BLaER1 (cell line): ENCODE results near the gene CRISP1.

Experiments
- H3K27ac ChIP-seq: shearing (Covaris generic); formaldehyde crosslinking; 2 replicates; pipeline ENCODE4 v1.8.1; 2022
- H3K27me3 ChIP-seq: shearing (Covaris generic); formaldehyde crosslinking; 2 replicates; pipeline ENCODE4 v1.8.1; 2022
- H3K36me3 ChIP-seq: shearing (Covaris generic); formaldehyde crosslinking; 2 replicates; pipeline ENCODE4 v1.8.1; 2022
- H3K4me1 ChIP-seq: shearing (Covaris generic); formaldehyde crosslinking; 2 replicates; pipeline ENCODE4 v1.8.1; 2022
- H3K4me2 ChIP-seq: shearing (Covaris generic); formaldehyde crosslinking; 2 replicates; pipeline ENCODE4 v1.8.1; 2022
- H3K4me3 ChIP-seq: shearing (Covaris generic); formaldehyde crosslinking; 2 replicates; pipeline ENCODE4 v1.8.1; 2022
- H3K9ac ChIP-seq: shearing (Covaris generic); formaldehyde crosslinking; 2 replicates; pipeline ENCODE4 v1.8.1; 2022
- H3K9me3 ChIP-seq: shearing (Covaris generic); formaldehyde crosslinking; 2 replicates; pipeline ENCODE4 v1.8.1; 2022
- H4K20me1 ChIP-seq: shearing (Covaris generic); formaldehyde crosslinking; 2 replicates; pipeline ENCODE4 v1.8.1; 2022
- Cebpa-rat ChIP-seq: shearing (Covaris generic); IDR thresholded peaks from 2 replicates; pipeline ENCODE4 v1.8.1; 2022

The CRISP1 gene

DNA sequence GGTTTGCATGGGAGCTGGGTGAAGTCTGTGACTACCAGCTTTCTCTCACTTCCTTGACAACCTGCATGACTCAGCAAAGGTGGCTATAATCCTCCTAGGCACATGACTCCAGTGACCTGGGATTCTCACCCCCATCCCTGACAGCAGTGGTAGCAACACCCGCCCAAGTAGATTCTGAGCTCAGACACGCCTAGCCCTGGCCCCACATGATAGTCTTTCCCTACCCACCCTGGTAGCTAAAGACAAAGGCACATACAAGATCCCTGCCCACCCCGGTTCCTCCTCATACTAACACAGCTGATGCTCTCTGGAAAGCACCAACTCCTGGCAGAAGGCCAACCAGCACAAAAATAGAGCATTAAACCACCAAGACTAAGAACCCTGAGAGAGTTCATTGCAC is 25.9 kb upstream of the CRISP1 start:
- Histone ChIP-seq H3K4me1 (peaks cover 23% of the 10 kb centered on the region), H3K4me3 (no peak overlapping the region), H4K20me1 (no peaks in the 10 kb centered on the region), H3K9ac (no peak overlapping the region), H3K36me3 (no peaks in the 10 kb centered on the region), H3K27me3 (0 out of 2 replicates have a peak, but pooled peaks cover 4% of the 10 kb centered on the region), H3K4me2 (peak overlapping the region; percentile 61), H3K9me3 (peaks cover 10% of the 10 kb centered on the region), H3K27ac (no peak overlapping the region)
- TF ChIP-seq Cebpa-rat, result no peak

DNA sequence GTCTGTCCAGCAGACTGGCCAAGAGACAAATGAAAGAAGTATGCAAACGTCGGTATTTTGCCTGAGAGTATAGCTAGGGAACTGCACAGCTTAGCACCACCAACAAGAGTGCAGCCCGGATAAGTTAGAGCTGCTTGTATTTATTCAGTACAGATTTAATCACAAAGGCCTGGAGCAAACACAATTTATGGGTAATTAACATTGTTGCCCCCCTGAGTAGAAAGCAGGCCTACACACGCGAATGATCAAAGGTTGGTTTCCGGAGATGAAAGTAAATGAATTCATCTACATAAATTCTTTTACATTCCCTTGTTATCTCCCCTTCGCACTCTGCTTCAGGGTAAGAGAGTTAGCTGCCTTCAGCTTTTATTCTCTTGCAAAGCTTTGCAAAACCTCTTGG is 24.7 kb upstream of the CRISP1 start:
- H3K9me3 ChIP-seq, result peaks cover 10% of the 10 kb centered on the region
- TF ChIP-seq Cebpa-rat, result no peak
- no peak overlapping the region for H3K9ac ChIP-seq
- H3K36me3 ChIP-seq, result no peaks in the 10 kb centered on the region
- H4K20me1 ChIP-seq, result no peaks in the 10 kb centered on the region
- H3K4me2 ChIP-seq, result no peak overlapping the region
- H3K4me3 ChIP-seq, result no peak overlapping the region
- no peak overlapping the region for H3K27ac ChIP-seq
- H3K4me1 ChIP-seq, result peaks cover 23% of the 10 kb centered on the region
- 0 out of 2 replicates have a peak, but pooled peaks cover 4% of the 10 kb centered on the region for H3K27me3 ChIP-seq

DNA sequence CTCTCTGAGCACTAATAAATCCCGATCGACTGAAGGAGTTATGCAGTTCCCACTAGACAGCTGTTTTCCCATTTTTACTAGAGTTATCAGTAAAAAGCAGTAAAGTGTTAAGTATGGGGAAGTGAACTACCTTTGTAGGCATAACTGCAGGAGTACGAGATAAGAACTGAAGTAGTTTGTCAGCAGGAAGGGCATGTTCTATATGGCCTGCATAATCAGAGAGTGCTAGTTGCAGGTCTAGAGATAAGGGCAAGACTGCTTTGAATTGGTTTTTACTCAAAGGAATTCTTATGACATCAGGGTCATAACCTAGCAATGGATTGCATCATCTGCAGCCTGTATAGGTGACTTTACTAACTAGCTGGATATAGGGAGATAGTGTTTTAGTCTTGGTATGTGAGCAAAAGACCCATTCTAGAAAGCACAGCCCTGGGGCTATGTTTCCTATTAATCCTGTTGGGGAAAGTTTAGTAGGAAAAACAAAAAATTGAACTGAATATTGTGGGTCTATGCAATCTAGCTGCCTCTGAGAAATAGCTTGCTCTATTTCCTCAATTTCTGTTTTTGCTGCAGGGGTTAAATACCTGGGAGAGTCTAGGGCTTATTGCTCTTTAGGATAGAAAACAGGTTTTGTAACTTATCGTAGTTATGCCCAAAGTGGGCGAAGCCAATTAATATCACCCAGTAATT is 22.6 kb upstream of the CRISP1 start:
- Histone ChIP-seq H3K9me3 (no peaks in the 10 kb centered on the region), H3K27me3 (0 out of 2 replicates have a peak, but pooled peaks cover 2% of the 10 kb centered on the region), H3K4me3 (no peak overlapping the region), H3K4me1 (peaks cover 23% of the 10 kb centered on the region), H3K4me2 (no peak overlapping the region), H4K20me1 (no peaks in the 10 kb centered on the region), H3K36me3 (no peaks in the 10 kb centered on the region), H3K9ac (no peak overlapping the region), H3K27ac (no peak overlapping the region)
- no peak for TF ChIP-seq Cebpa-rat

DNA sequence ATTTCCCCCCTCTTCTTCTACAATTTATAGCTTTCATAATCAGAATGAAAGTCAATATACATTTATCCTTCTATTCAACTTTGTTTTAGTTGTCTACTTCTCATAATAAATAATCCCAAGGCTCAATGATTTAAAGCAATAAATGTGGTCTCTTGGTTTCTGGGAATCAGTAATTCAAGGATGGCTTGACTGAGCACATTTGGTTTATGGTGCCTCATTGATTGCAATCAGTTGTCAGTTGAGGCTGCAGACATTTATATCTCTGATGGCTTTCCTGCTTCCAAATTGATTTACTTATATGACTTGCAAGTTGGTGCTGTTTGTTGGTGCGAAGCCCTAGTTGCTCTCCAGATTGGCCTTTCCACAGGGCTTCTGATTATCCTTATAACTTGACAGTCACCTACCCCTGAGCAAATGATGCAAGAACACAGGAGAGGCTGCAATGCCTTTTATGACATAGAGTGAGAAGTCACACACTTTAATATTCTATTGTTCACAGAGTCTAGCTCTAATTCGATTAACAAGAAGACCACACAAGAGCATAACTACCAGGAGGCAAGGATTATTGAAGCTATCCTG is 2.7 kb upstream of the CRISP1 start:
- Histone ChIP-seq H3K9ac (no peak overlapping the region), H4K20me1 (no peaks in the 10 kb centered on the region), H3K4me3 (no peak overlapping the region), H3K27me3 (no peaks in the 10 kb centered on the region), H3K36me3 (no peaks in the 10 kb centered on the region), H3K4me1 (no peaks in the 10 kb centered on the region), H3K27ac (no peak overlapping the region), H3K9me3 (no peaks in the 10 kb centered on the region), H3K4me2 (no peak overlapping the region)
- TF ChIP-seq Cebpa-rat, result no peak

DNA sequence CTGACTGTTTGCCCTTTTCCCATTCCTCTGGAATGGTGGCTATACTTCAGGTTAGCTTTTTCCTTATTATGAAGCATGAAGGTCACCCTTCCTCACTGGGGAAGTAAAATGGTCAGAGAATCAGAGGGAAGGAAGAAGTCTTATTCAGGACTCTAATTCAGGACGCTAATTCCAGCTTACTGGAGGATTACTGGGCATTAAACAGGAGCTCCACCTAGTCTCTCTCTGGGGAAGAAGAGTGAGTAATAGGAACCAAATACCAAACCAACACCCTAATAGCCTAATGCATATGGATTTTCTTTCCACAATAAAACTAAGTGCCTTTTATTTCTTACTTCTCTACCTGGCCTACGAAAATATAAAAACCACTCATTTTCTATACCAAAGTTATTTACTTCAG is 10.1 kb downstream of the CRISP1 start:
- Histone ChIP-seq H3K27ac (no peak overlapping the region), H3K27me3 (no peaks in the 10 kb centered on the region), H3K36me3 (no peaks in the 10 kb centered on the region), H3K9me3 (no peaks in the 10 kb centered on the region), H3K4me3 (no peak overlapping the region), H3K4me2 (no peak overlapping the region), H3K4me1 (no peaks in the 10 kb centered on the region), H3K9ac (no peak overlapping the region), H4K20me1 (no peaks in the 10 kb centered on the region)
- no peak for TF ChIP-seq Cebpa-rat

DNA sequence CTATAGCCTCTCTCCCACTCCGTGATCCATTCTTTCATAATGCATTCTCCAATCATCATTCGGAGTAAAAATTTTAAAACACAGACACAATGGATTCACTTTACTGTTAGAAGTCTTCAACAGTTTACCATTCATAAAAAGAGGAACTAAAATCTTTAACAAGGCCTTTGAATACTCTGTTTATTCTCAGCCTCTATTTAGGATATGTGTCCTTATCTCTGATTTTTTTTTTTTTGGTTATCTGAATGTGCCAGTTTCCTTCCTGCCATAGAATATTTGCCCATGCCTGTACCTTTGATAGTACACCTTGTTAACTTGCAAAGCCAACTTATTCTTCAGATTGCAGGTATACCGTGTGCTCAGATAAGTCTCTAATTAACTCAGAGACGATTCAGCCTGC is 11.1 kb downstream of the CRISP1 start:
- H3K27ac ChIP-seq, result no peak overlapping the region
- no peaks in the 10 kb centered on the region for H3K36me3 ChIP-seq
- TF ChIP-seq Cebpa-rat, result no peak
- no peak overlapping the region for H3K4me3 ChIP-seq
- H4K20me1 ChIP-seq, result no peaks in the 10 kb centered on the region
- no peaks in the 10 kb centered on the region for H3K4me1 ChIP-seq
- no peak overlapping the region for H3K4me2 ChIP-seq
- no peak overlapping the region for H3K9ac ChIP-seq
- no peaks in the 10 kb centered on the region for H3K9me3 ChIP-seq
- H3K27me3 ChIP-seq, result no peaks in the 10 kb centered on the region

DNA sequence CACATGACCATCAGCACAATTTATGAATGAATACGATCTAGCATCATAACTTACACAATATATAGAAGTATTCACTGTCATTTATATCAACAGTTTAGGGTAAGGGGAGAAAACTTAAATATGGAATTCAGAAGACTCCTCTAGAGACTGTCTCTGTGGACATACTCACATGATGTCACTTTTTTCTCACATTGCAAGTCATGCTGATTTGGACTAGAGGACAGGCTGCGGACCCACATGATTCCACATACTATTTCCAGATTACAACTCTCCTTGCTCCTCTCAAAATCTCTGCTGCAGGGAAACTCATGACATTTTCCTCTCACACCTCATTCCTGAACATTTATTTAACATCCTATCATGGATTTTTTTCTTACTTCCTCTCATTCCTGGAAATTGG is 13.4 kb downstream of the CRISP1 start:
- no peaks in the 10 kb centered on the region for H3K36me3 ChIP-seq
- no peak for TF ChIP-seq Cebpa-rat
- H3K9ac ChIP-seq, result no peak overlapping the region
- no peak overlapping the region for H3K27ac ChIP-seq
- H3K4me1 ChIP-seq, result no peaks in the 10 kb centered on the region
- H3K4me2 ChIP-seq, result no peak overlapping the region
- H4K20me1 ChIP-seq, result no peaks in the 10 kb centered on the region
- no peak overlapping the region for H3K4me3 ChIP-seq
- no peaks in the 10 kb centered on the region for H3K27me3 ChIP-seq
- no peaks in the 10 kb centered on the region for H3K9me3 ChIP-seq

DNA sequence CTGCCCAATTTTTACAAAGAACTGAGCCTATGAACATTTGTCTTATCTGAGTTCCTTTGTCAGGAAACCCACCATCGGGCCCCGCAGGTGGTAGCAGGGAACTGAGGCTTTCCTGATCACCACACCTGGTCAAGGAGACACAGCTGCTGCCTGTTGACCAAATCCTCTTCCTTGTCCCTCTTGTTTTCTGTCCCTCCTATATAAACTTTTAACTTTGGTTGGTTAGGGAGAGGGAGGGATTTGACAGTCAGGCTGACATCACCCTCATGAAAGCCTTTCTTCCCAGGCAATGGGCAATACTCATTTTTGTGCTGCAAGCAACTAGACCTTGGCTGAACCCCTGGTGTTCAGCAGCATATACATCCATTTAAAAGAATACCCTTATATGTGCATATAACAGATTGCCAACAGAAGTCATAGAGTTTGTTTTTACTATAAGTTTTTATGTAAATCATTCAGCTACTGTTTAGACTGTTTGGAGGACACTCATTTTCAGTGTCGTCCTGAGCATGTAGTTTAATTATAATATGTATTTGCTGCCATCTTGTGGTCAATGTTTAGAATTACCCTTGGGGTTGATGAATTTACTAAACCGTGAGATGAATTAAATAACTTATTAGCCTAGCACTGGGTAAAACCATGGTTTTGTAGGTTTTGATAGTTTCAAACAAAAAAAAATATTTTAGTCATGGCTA is 17.0 kb downstream of the CRISP1 start:
- TF ChIP-seq Cebpa-rat, result no peak
- Histone ChIP-seq H3K9me3 (no peaks in the 10 kb centered on the region), H3K9ac (no peak overlapping the region), H3K4me3 (no peak overlapping the region), H3K27me3 (no peaks in the 10 kb centered on the region), H3K36me3 (no peaks in the 10 kb centered on the region), H4K20me1 (no peaks in the 10 kb centered on the region), H3K27ac (no peak overlapping the region), H3K4me2 (no peak overlapping the region), H3K4me1 (no peaks in the 10 kb centered on the region)

DNA sequence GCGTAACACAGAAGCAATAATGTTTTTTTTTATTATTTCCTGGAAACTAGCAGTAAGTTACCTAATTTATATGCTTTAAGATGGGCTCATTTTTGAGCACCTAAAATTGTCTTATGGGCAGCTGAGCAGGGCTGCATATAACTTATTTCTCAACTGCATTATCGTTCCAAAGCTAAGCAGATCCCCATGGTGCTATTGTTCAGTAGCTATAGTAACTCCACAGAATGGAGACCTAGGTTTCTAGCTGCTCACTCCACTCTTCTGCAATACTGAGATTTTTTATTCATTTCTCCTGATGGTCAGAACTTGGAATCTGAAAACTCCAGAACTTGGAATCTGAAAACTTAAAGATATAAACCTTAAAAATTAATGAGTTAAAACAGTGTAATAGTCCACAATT is 18.7 kb downstream of the CRISP1 start:
- no peak for TF ChIP-seq Cebpa-rat

DNA sequence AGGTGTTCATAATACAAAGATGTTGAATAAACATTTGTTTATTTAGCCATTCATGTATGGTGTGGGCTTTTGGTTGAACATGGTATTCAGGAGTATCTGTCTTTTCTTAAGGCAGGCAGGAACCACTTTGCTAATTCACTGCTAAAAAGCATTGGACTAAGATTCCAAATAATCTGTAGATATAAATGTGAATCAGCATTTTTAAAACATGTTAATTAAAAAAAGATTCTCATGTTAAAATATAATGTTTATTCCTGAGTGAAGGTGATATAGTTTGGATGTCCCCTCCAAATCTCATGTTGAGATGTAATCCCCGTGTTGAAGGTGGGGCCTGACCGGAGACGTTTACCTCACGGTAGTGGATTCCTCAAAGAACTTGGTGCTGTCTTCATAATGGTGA is 19.3 kb downstream of the CRISP1 start:
- Histone ChIP-seq H3K9me3 (no peaks in the 10 kb centered on the region), H3K4me2 (no peak overlapping the region), H3K27ac (no peak overlapping the region), H4K20me1 (no peaks in the 10 kb centered on the region), H3K27me3 (no peaks in the 10 kb centered on the region), H3K9ac (no peak overlapping the region), H3K4me1 (no peaks in the 10 kb centered on the region), H3K4me3 (no peak overlapping the region), H3K36me3 (no peaks in the 10 kb centered on the region)
- TF ChIP-seq Cebpa-rat, result no peak

More for the DNA sequence above, 18.7 kb downstream of the CRISP1 start:
- Histone ChIP-seq H3K27ac (no peak overlapping the region), H4K20me1 (no peaks in the 10 kb centered on the region), H3K4me2 (no peak overlapping the region), H3K9me3 (no peaks in the 10 kb centered on the region), H3K27me3 (no peaks in the 10 kb centered on the region), H3K9ac (no peak overlapping the region), H3K4me3 (no peak overlapping the region), H3K4me1 (no peaks in the 10 kb centered on the region), H3K36me3 (no peaks in the 10 kb centered on the region)
